GM12878 (cell line): ENCODE data around the gene RAB34. TPM values are rescaled to one million over a fixed set of nuclear protein-coding genes. Genes with fewer than 3 reads are reported as not detected.

Experiments
- ATAC-seq: fragments of 200-7000 bp; cut with Tn5 transposase; 3 replicates; pipeline ENCODE4 v1.9.1; 2020; ENCODE audit warnings: mild to moderate bottlenecking, moderate library complexity
- BruUV-seq: library from RNA; stranded (reverse); fragments of 400-500 nt; replicated peaks from 2 replicates; lab custom pipeline; 2021; lab: Mats Ljungman, UMichigan
- CTCF ChIA-PET: fragments of 300-600 bp; sonication (Branson Sonifier 250); formaldehyde crosslinking; extraction: SDS; loops from one replicate; lab custom pipeline; 2021; ENCODE audit warnings: inconsistent platforms; lab: Yijun Ruan, JAX
- POLR2A ChIA-PET: fragments of 350-600 bp; formaldehyde crosslinking; extraction: SDS; loops from one replicate; lab custom pipeline; 2021; ENCODE audit warnings: inconsistent platforms; lab: Charles Lee
- RAD21 ChIA-PET: fragments of 300-600 bp; sonication (Branson Sonifier 250); formaldehyde crosslinking; loops from one replicate; lab custom pipeline; 2023; ENCODE audit warnings: antibody characterized with exemption; ENCODE audit not compliant: unreplicated experiment; lab: Charles Lee
- SMC1A ChIA-PET: fragments of 300-600 bp; sonication (Branson Sonifier 250); formaldehyde crosslinking; loops from one replicate; lab custom pipeline; 2023; ENCODE audit not compliant: unreplicated experiment, uncharacterized antibody; lab: Charles Lee
- DNase-seq: peaks from one replicate; pipeline ENCODE4 v3.0.0-alpha.2; 2011; ENCODE audit warnings: low read depth, low spot score
- FAIRE-seq: peaks from 3 replicates; lab custom pipeline; 2011; peaks lifted over from hg19 to GRCh38; lab: Jason Lieb, UNC
- H2AFZ ChIP-seq: 2 replicates; pipeline ENCODE4 v1.6.0; 2011; ENCODE audit warnings: low read depth, low read length, control low read depth; ENCODE audit not compliant: control insufficient read depth
- H3K27ac ChIP-seq: 2 replicates; pipeline ENCODE4 v1.5.1; 2011; ENCODE audit warnings: control low read depth; ENCODE audit not compliant: control insufficient read depth, insufficient read depth
- H3K27me3 ChIP-seq, 2 experiments: replicated peaks in 1 of 2; 2 replicates each; pipeline versions ENCODE4 v1.6.0 to v1.6.1; 2011; ENCODE audit warnings: low read length in 1 of 2; ENCODE audit not compliant: control insufficient read depth in 2 of 2, insufficient read depth in 2 of 2
- H3K36me3 ChIP-seq, 2 experiments: 2 replicates each; pipeline ENCODE4 v1.5.1; 2011; ENCODE audit warnings: low read length in 1 of 2; ENCODE audit not compliant: control insufficient read depth in 2 of 2, insufficient read depth in 2 of 2
- H3K4me1 ChIP-seq: 2 replicates; pipeline ENCODE4 v1.6.1; 2011; ENCODE audit warnings: mild to moderate bottlenecking, low read length, moderate library complexity, mixed read lengths; ENCODE audit not compliant: control insufficient read depth, insufficient read depth
- H3K4me2 ChIP-seq: 2 replicates; pipeline ENCODE4 v1.6.0; 2011; ENCODE audit warnings: control low read depth; ENCODE audit not compliant: control insufficient read depth, insufficient read depth
- H3K4me3 ChIP-seq: fragments of 200-600 bp; sonication (generic); 2 replicates; pipeline ENCODE4 v1.5.1; 2016
- H3K79me2 ChIP-seq: 2 replicates; pipeline ENCODE4 v1.6.0; 2011; ENCODE audit warnings: low read length; ENCODE audit not compliant: control insufficient read depth, insufficient read depth
- H3K9ac ChIP-seq: 2 replicates; pipeline ENCODE4 v1.8.0; 2011; ENCODE audit warnings: low read length, control low read depth, mixed read lengths; ENCODE audit not compliant: control insufficient read depth, insufficient read depth
- H3K9me3 ChIP-seq: replicated peaks from 3 replicates; pipeline ENCODE4 v1.5.1; 2011; ENCODE audit warnings: mild to moderate bottlenecking, low read length; ENCODE audit not compliant: control insufficient read depth, insufficient read depth
- H4K20me1 ChIP-seq: 2 replicates; pipeline ENCODE4 v1.6.0; 2011; ENCODE audit not compliant: control insufficient read depth, insufficient read depth
- E2F4 ChIP-seq: IDR thresholded peaks from 2 replicates; pipeline ENCODE4 v1.6.1; 2012; ENCODE audit warnings: low read depth, low read length, improper control_type of control experiment
- E2F8 ChIP-seq: fragments of 450-650 bp; IDR thresholded peaks from 2 replicates; pipeline ENCODE4 v1.6.1; 2018; ENCODE audit warnings: mild to moderate bottlenecking, low read depth, moderate library complexity; ENCODE audit not compliant: partially characterized antibody
- HSF1 ChIP-seq: fragments of 150-350 bp; IDR thresholded peaks from 2 replicates; pipeline ENCODE4 v1.6.1; 2014; ENCODE audit warnings: mild to moderate bottlenecking, low read depth, low read length
- JUNB ChIP-seq: IDR thresholded peaks from 2 replicates; pipeline ENCODE4 v1.6.1; 2016; ENCODE audit warnings: antibody characterized with exemption, mild to moderate bottlenecking
- PKNOX1 ChIP-seq: fragments of 450-650 bp; IDR thresholded peaks from 2 replicates; pipeline ENCODE4 v1.6.1; 2016; ENCODE audit warnings: mild to moderate bottlenecking
- RAD51 ChIP-seq: fragments of 450-650 bp; IDR thresholded peaks from 2 replicates; pipeline ENCODE4 v1.6.1; 2016; ENCODE audit warnings: moderate library complexity, mild to moderate bottlenecking, inconsistent platforms
- SREBF1 ChIP-seq: IDR thresholded peaks from 2 replicates; pipeline ENCODE4 v1.6.1; 2012; ENCODE audit warnings: mild to moderate bottlenecking, low read length
- SRF ChIP-seq, 2 experiments: IDR thresholded peaks; 2 replicates each; pipeline ENCODE4 v1.6.1; 2011; ENCODE audit warnings: low read depth in 2 of 2, low read length in 2 of 2, mild to moderate bottlenecking in 1 of 2, moderate library complexity in 1 of 2
- TCF3 ChIP-seq: IDR thresholded peaks from 2 replicates; pipeline ENCODE4 v1.6.1; 2012; ENCODE audit warnings: low read depth, mild to moderate bottlenecking, low read length, borderline replicate concordance; ENCODE audit not compliant: insufficient read depth
- YY1 ChIP-seq: IDR thresholded peaks from 2 replicates; pipeline ENCODE4 v1.6.1; 2011; ENCODE audit warnings: low read depth, mild to moderate bottlenecking, low read length
- ZNF207 ChIP-seq: fragments of 450-650 bp; IDR thresholded peaks from 2 replicates; pipeline ENCODE4 v1.6.1; 2014; ENCODE audit warnings: antibody characterized with exemption, mild to moderate bottlenecking, borderline replicate concordance
- ZNF384 ChIP-seq: IDR thresholded peaks from 2 replicates; pipeline ENCODE4 v1.6.1; 2012; ENCODE audit warnings: low read depth, mild to moderate bottlenecking, low read length, improper control_type of control experiment, borderline replicate concordance
- WGBS: methylation state at CpG from one replicate; pipeline ENCODE4 v1.1.6; 2016; ENCODE audit warnings: low lambda C conversion rate; ENCODE audit not compliant: insufficient replicate concordance, insufficient coverage; ENCODE audit errors: missing lambda C conversion rate; 5-methylcytosine and 5-hydroxymethylcytosine counted together
- in situ Hi-C: fragments of 300-500 bp; cut with MboI; formaldehyde crosslinking; loops from 9 replicates; pipeline ENCODE4 v1.14.3; 2018; ENCODE audit warnings: mixed read lengths
- intact Hi-C: fragments of 100-400 bp; cut with micrococcal nuclease; formaldehyde crosslinking; loops from one replicate; pipeline ENCODE4 v1.14.2; 2022; ENCODE audit not compliant: unreplicated experiment
- polyA plus RNA-seq, 11 experiments: library from polyadenylated mRNA; depleted of rRNA in 4 of 11; unstranded in 6 of 11; stranded (reverse) in 5 of 11; fragments of >200 nt; fragmentation: Nextera tagmentation in 4 of 11; fragmentation: Illumina TruSeq in 1 of 11; extraction: Ambion mirVana in 4 of 11; extraction: Trizol in 1 of 11; gene quantifications; 1 replicate in 1 of 11; 2 replicates in 10 of 11; pipeline versions ENCODE4 v1.2.1 to v1.2.3, GENCODE V29; 2011 to 2016; ENCODE audit warnings: inconsistent platforms in 2 of 11, missing spikeins in 2 of 11, low read depth in 1 of 11
- total RNA-seq, 4 experiments: library from RNA; depleted of rRNA in 3 of 4; stranded (reverse); fragments of >200 nt in 3 of 4; fragmentation: Illumina TruSeq in 1 of 4; extraction: Trizol in 1 of 4; gene quantifications; 2 replicates each; pipeline versions ENCODE4 v1.2.1 to v1.2.3, GENCODE V29; 2013 to 2021
- TF ChIP-seq, protein P1 (sequence below): fragments of 450-650 bp; formaldehyde crosslinking; IDR thresholded peaks from 2 replicates; pipeline ENCODE4 v1.4.0; 2022; ENCODE audit warnings: mild to moderate bottlenecking, moderate library complexity

The RAB34 gene
- total and polyA plus RNA-seq, 10 of the 15 experiments (the other 5 are each of a cell fraction or from before 2014, with no cell fraction given) = 0.37 to 46.4 (median 32.8) TPM

- TF ChIP-seq TCF3 = no peak
- TF ChIP-seq E2F8 = no peak
- no peak for TF ChIP-seq ZNF384
Observed at GRCh38 chr17:28689011-28689410, 28.7 kb downstream of the RAB34 start (continued).

- no peak overlapping the region for H2AFZ ChIP-seq
- SMC1A ChIA-PET = interaction anchor here (0.9 kb wide), 1 partner anchor 10 kb away, joined by 3 read pairs; no protein-coding TSS in a partner anchor
- no peaks in the 10 kb centered on the region for H3K27me3 ChIP-seq
- in situ Hi-C loops (no loop called here), intact Hi-C loops (no loop called here)
- CTCF ChIA-PET = interaction anchor here (0.6 to 1.2 kb wide), 5 partner anchors 23 to 488 kb away, joined by 3 to 4 read pairs (median 3); partner anchors contain the start of gene PROCA1
- DNase-seq (no peak), FAIRE-seq (no peak), ATAC-seq (no peak)
- peaks cover 29 to 49% of the 10 kb centered on the region in 2 experiments for H3K36me3 ChIP-seq
- no peak overlapping the region for H3K4me2 ChIP-seq
- H3K9ac ChIP-seq = no peak overlapping the region
- H4K20me1 ChIP-seq = no peaks in the 10 kb centered on the region; the same call in 1 of the 2 replicates
- no peak overlapping the region for H3K4me3 ChIP-seq
- no peaks in the 10 kb centered on the region for H3K4me1 ChIP-seq
- H3K27ac ChIP-seq = no peak overlapping the region
- RAD21 ChIA-PET = no interaction called here
- no peaks in the 10 kb centered on the region for H3K79me2 ChIP-seq
- POLR2A ChIA-PET = interaction anchor here (0.7 to 1.2 kb wide), 3 partner anchors 41 to 209 kb away, joined by 3 to 4 read pairs (median 3); no protein-coding TSS in a partner anchor
- BruUV-seq = no TSS peak
- H3K9me3 ChIP-seq = no peaks in the 10 kb centered on the region
- WGBS = 99% methylated on average over 4 of the region's 4 CpGs
- TF ChIP-seq JUNB = no peak
- TF ChIP-seq YY1 = no peak
- TF ChIP-seq E2F4 = no peak
- no peak for TF ChIP-seq HSF1
- TF ChIP-seq SRF (IDR thresholded peaks at IDR 0.05; ENCODE audit: low read depth in 2 of 2, low read length in 2 of 2) = no peak
- TF ChIP-seq PKNOX1 = no peak
- TF ChIP-seq SREBF1 = no peak
- no peak for TF ChIP-seq RAD51
- TF ChIP-seq, protein P1, sequence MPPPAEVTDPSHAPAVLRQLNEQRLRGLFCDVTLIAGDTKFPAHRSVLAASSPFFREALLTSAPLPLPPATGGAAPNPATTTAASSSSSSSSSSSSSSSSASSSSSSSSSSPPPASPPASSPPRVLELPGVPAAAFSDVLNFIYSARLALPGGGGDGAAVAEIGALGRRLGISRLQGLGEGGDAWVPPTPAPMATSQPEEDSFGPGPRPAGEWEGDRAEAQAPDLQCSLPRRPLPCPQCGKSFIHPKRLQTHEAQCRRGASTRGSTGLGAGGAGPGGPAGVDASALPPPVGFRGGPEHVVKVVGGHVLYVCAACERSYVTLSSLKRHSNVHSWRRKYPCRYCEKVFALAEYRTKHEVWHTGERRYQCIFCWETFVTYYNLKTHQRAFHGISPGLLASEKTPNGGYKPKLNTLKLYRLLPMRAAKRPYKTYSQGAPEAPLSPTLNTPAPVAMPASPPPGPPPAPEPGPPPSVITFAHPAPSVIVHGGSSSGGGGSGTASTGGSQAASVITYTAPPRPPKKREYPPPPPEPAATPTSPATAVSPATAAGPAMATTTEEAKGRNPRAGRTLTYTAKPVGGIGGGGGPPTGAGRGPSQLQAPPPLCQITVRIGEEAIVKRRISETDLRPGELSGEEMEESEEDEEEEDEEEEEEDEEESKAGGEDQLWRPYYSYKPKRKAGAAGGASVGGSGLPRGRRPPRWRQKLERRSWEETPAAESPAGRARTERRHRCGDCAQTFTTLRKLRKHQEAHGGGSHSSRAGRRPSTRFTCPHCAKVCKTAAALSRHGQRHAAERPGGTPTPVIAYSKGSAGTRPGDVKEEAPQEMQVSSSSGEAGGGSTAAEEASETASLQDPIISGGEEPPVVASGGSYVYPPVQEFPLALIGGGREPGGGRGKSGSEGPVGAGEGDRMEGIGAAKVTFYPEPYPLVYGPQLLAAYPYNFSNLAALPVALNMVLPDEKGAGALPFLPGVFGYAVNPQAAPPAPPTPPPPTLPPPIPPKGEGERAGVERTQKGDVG = no peak
- no peak for TF ChIP-seq ZNF207
Observed at GRCh38 chr17:28688481-28688880, 29.2 kb downstream of the RAB34 start.
